WERI-Rb-1 (cell line): ENCODE data around the gene RIN3.

Source experiments
- DNase-seq: peaks from one replicate; pipeline ENCODE4 v3.0.0-alpha.2; 2020
- H3K27ac ChIP-seq: fragments of 250-450 bp; sonication (Bioruptor Pico); 2 replicates; pipeline ENCODE4 v1.5.1; 2020; ENCODE audit warnings: mild to moderate bottlenecking, moderate library complexity
- H3K27me3 ChIP-seq: fragments of 250-450 bp; sonication (Bioruptor Pico); 2 replicates; pipeline ENCODE4 v1.5.1; 2021; ENCODE audit warnings: mild to moderate bottlenecking, low read depth, moderate library complexity; ENCODE audit not compliant: insufficient read depth, severe bottlenecking
- H3K36me3 ChIP-seq: fragments of 250-450 bp; sonication (Bioruptor Pico); 2 replicates; pipeline ENCODE4 v1.5.1; 2020; ENCODE audit warnings: mild to moderate bottlenecking, moderate library complexity
- H3K4me3 ChIP-seq: 2 replicates; pipeline ENCODE4 v1.5.1; 2011; ENCODE audit warnings: low read depth, mild to moderate bottlenecking, control low read depth, low read length
- H3K9me3 ChIP-seq: fragments of 250-450 bp; sonication (Bioruptor Pico); 2 replicates; pipeline ENCODE4 v1.5.1; 2021; ENCODE audit warnings: mild to moderate bottlenecking, moderate library complexity; ENCODE audit not compliant: severe bottlenecking
- CTCF ChIP-seq: IDR thresholded peaks from 2 replicates; pipeline ENCODE4 v1.5.1; 2011; ENCODE audit warnings: low read depth, mild to moderate bottlenecking, control low read depth, inconsistent platforms, low read length

The RIN3 gene

GRCh38 chr14:92506231-92506630 lies 7.3 kb upstream of the RIN3 start:
- Histone ChIP-seq H3K27ac (no peak overlapping the region), H3K4me3 (no peak overlapping the region), H3K9me3 (no peaks in the 10 kb centered on the region), H3K36me3 (no peaks in the 10 kb centered on the region), H3K27me3 (no peaks in the 10 kb centered on the region)
- no peak for DNase-seq
- no peak for TF ChIP-seq CTCF

GRCh38 chr14:92507174-92507768 lies 6.3 kb upstream of the RIN3 start:
- no peak for TF ChIP-seq CTCF
- H3K27ac ChIP-seq = no peak overlapping the region
- no peaks in the 10 kb centered on the region for H3K27me3 ChIP-seq
- DNase-seq = no peak
- no peak overlapping the region for H3K4me3 ChIP-seq
- H3K9me3 ChIP-seq = no peaks in the 10 kb centered on the region
- H3K36me3 ChIP-seq = no peaks in the 10 kb centered on the region

GRCh38 chr14:92510972-92511371 lies 2.6 kb upstream of the RIN3 start:
- TF ChIP-seq CTCF = peak; percentile 61
- no peaks in the 10 kb centered on the region for H3K9me3 ChIP-seq
- no peaks in the 10 kb centered on the region for H3K36me3 ChIP-seq
- peak; percentile 42 for DNase-seq
- no peak overlapping the region for H3K4me3 ChIP-seq
- H3K27me3 ChIP-seq = no peaks in the 10 kb centered on the region
- no peak overlapping the region for H3K27ac ChIP-seq

- no peaks in the 10 kb centered on the region for H3K27me3 ChIP-seq
- no peak overlapping the region for H3K27ac ChIP-seq
- no peak for DNase-seq
- H3K36me3 ChIP-seq = no peaks in the 10 kb centered on the region
- no peaks in the 10 kb centered on the region for H3K9me3 ChIP-seq
- TF ChIP-seq CTCF = no peak
- H3K4me3 ChIP-seq = no peak overlapping the region
These were observed 1.9 kb upstream of the RIN3 start for GRCh38 chr14:92511453-92512238.

GRCh38 chr14:92512807-92513203 lies 776 bp upstream of the RIN3 start:
- Histone ChIP-seq H3K27ac (no peak overlapping the region), H3K27me3 (no peaks in the 10 kb centered on the region), H3K9me3 (no peaks in the 10 kb centered on the region), H3K36me3 (no peaks in the 10 kb centered on the region), H3K4me3 (no peak overlapping the region)
- DNase-seq = no peak
- TF ChIP-seq CTCF = no peak
